Measurements from ENCODE around the gene GPR160. TPM values are rescaled to one million over a fixed set of nuclear protein-coding genes. Genes with fewer than 3 reads are reported as not detected.

The GPR160 gene
- total and polyA plus RNA-seq, 4 donors, result 0.99 to 7.2 (median 1.7) TPM

DNA sequence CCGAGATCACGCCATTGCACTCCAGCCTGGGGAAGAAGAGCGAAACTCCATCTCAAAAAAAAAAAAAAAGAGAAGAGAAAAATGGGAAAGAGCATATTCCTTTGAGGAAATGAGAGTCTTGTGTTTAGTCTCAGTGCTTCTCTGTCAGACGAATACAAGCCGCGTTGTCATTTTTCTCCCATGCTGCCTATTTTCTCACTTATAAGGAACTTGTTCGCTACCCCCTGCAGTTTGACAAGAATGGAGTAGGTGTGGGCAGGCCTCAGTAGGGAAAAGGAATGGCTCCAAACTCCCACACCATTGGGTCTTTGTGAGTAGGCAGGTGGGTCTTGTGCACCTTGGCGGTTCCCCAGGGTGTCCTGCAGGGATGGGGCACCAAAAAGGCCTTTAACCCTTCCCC is 6.5 kb downstream of the GPR160 start (continued):
- TF ChIP-seq ZBTB33 (IDR thresholded peaks at IDR 0.05) (no peak), RAD21 (IDR thresholded peaks at IDR 0.05) (no peak), MAX (IDR thresholded peaks at IDR 0.05) (no peak), JUND (IDR thresholded peaks at IDR 0.05) (no peak), FOXA2 (IDR thresholded peaks at IDR 0.05) (no peak), RXRA (IDR thresholded peaks at IDR 0.05) (no peak)
- TF ChIP-seq, protein P1, sequence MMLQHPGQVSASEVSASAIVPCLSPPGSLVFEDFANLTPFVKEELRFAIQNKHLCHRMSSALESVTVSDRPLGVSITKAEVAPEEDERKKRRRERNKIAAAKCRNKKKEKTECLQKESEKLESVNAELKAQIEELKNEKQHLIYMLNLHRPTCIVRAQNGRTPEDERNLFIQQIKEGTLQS (IDR thresholded peaks at IDR 0.05), result no peak

DNA sequence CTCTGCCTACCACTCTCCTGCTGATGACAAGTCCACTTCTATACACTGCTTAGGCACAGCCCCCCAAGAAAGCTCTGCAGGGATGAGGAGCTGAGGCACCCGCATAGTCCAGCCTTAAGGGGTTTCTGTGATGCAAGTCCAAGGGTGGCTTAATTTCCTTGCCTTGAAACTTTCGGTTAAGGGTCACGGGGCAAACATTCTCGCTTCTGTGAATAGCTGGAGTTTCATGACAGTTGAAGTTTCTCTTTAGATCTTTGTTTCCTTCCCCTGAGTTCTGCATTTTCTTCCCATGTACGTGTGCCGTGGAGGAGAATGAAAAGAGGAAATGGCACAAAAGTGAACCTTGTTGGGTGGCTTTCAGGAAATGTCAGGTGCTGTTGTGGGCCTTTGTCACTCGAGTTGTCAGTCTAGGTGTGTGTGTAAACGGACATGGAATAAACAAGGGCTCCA is 7.0 kb downstream of the GPR160 start:
- H3K4me3 ChIP-seq (ENCODE audit: low read depth in 1 of 3, low read length in 3 of 3), result no peak overlapping the region
- H3K27me3 ChIP-seq (ENCODE audit: control insufficient read depth in 4 of 4, insufficient read depth in 4 of 4, low read length in 3 of 4), result peaks cover 0 to 2% (median 0%) of the 10 kb centered on the region in 4 donors
- no peaks in the 10 kb centered on the region for H3K36me3 ChIP-seq (ENCODE audit: control insufficient read depth in 4 of 4, insufficient read depth in 3 of 4, low read depth in 1 of 4, low read length in 3 of 4)
- peaks cover 0 to 4% (median 2%) of the 10 kb centered on the region in 4 donors for H3K4me1 ChIP-seq (ENCODE audit: control insufficient read depth in 4 of 4, insufficient read depth in 4 of 4, low read length in 3 of 4)
- no peak for DNase-seq (ENCODE audit: low spot score)
- H3K27ac ChIP-seq (ENCODE audit: low read depth in 1 of 2, low read length in 2 of 2), result peak overlapping the region; percentile 56 to 65
- TF ChIP-seq HNF4A (conservative IDR thresholded peaks at IDR 0.05) (no peak), FOXA2 (IDR thresholded peaks at IDR 0.05) (no peak), EGR1 (IDR thresholded peaks at IDR 0.05; ENCODE audit: low read depth in 2 of 2) (no peak), RAD21 (IDR thresholded peaks at IDR 0.05) (no peak), RXRA (IDR thresholded peaks at IDR 0.05) (no peak), JUND (IDR thresholded peaks at IDR 0.05) (no peak), YY1 (IDR thresholded peaks at IDR 0.05) (no peak)
- TF ChIP-seq, protein P1 (IDR thresholded peaks at IDR 0.05), result no peak
- H3K9me3 ChIP-seq (ENCODE audit: control insufficient read depth in 4 of 4, low read length in 3 of 4), result no peaks in the 10 kb centered on the region
- 73% methylated on average over 8 of the region's 8 CpGs for WGBS
- H3K9ac ChIP-seq (ENCODE audit: low read depth in 1 of 2, low read length in 2 of 2), result no peak overlapping the region

DNA sequence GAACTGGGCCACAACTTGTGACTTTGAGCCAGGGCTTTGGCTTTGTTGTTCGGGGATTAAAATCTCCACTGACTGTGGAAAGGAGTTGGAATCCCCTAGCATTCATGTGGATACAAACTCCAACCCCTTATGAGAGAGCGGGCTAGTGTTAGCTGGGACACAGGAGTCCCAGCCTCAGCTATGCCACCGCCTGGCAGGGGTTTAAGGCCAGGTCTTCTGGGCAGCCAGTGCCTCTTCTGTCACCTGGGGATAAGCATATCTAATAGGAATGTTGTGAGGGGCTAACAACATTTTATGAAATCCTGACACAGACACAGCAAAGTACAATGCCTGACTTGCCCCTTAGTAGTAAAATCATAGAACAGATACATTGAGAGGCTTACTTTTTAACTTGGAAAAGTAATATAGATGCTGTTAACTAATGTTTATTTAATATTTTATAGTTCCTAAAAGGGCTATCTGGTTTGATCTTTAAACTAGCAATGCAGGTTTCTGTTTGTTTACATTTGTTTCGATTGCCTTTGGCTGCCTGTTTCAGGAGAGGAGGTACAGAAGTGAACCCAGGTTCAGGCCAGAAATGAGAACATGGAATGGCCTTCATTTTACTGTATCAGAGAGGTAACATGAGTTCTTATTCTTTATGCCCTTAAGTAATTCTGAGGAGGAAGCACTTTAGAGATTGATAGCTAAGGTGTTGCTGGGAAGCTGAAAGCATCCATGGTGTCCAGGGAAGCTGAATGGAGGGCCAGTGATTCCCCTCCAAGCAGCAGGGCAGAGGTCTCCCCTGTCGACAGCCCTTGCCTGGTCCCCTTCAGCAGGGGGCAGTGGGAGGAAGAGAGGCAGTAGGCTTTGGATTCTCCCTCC is 8.7 kb downstream of the GPR160 start:
- TF ChIP-seq, protein P1 (IDR thresholded peaks at IDR 0.05), result no peak
- TF ChIP-seq ZBTB33 (IDR thresholded peaks at IDR 0.05) (no peak), HNF4A (conservative IDR thresholded peaks at IDR 0.05) (no peak), EGR1 (IDR thresholded peaks at IDR 0.05; ENCODE audit: low read depth in 2 of 2) (no peak), HNF4G (IDR thresholded peaks at IDR 0.05) (no peak), RAD21 (IDR thresholded peaks at IDR 0.05) (no peak)
- TF ChIP-seq, protein P2, sequence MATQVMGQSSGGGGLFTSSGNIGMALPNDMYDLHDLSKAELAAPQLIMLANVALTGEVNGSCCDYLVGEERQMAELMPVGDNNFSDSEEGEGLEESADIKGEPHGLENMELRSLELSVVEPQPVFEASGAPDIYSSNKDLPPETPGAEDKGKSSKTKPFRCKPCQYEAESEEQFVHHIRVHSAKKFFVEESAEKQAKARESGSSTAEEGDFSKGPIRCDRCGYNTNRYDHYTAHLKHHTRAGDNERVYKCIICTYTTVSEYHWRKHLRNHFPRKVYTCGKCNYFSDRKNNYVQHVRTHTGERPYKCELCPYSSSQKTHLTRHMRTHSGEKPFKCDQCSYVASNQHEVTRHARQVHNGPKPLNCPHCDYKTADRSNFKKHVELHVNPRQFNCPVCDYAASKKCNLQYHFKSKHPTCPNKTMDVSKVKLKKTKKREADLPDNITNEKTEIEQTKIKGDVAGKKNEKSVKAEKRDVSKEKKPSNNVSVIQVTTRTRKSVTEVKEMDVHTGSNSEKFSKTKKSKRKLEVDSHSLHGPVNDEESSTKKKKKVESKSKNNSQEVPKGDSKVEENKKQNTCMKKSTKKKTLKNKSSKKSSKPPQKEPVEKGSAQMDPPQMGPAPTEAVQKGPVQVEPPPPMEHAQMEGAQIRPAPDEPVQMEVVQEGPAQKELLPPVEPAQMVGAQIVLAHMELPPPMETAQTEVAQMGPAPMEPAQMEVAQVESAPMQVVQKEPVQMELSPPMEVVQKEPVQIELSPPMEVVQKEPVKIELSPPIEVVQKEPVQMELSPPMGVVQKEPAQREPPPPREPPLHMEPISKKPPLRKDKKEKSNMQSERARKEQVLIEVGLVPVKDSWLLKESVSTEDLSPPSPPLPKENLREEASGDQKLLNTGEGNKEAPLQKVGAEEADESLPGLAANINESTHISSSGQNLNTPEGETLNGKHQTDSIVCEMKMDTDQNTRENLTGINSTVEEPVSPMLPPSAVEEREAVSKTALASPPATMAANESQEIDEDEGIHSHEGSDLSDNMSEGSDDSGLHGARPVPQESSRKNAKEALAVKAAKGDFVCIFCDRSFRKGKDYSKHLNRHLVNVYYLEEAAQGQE (IDR thresholded peaks at IDR 0.05), result no peak
- H3K27ac ChIP-seq (ENCODE audit: low read depth in 1 of 2, low read length in 2 of 2), result no peak overlapping the region
- H3K4me3 ChIP-seq (ENCODE audit: low read depth in 1 of 3, low read length in 3 of 3), result no peak overlapping the region
- WGBS, result 69% methylated on average over 5 of the region's 5 CpGs
- H3K36me3 ChIP-seq (ENCODE audit: control insufficient read depth in 4 of 4, insufficient read depth in 3 of 4, low read depth in 1 of 4, low read length in 3 of 4), result no peaks in the 10 kb centered on the region
- peaks cover 0 to 4% (median 2%) of the 10 kb centered on the region in 4 donors for H3K4me1 ChIP-seq (ENCODE audit: control insufficient read depth in 4 of 4, insufficient read depth in 4 of 4, low read length in 3 of 4)
- H3K9me3 ChIP-seq (ENCODE audit: control insufficient read depth in 4 of 4, low read length in 3 of 4), result no peaks in the 10 kb centered on the region
- DNase-seq (ENCODE audit: low spot score), result no peak
- H3K9ac ChIP-seq (ENCODE audit: low read depth in 1 of 2, low read length in 2 of 2), result no peak overlapping the region
- peaks cover 0 to 2% (median 0%) of the 10 kb centered on the region in 4 donors for H3K27me3 ChIP-seq (ENCODE audit: control insufficient read depth in 4 of 4, insufficient read depth in 4 of 4, low read length in 3 of 4)

All from liver (tissue), 9 donors.